ENCODE results near the gene PLXNA2. TPM values are rescaled to one million over a fixed set of nuclear protein-coding genes. Genes with fewer than 3 reads are reported as not detected.

PLXNA2 gene
- polyA plus RNA-seq, 2 of the 4 experiments (the other 2 are of a cell fraction): 0.36 to 0.87 TPM

- H3K4me3 ChIP-seq: no peak overlapping the region
- no peak for TF ChIP-seq RCOR1 (IDR thresholded peaks at IDR 0.05; ENCODE audit: low read depth, low read length)
- TF ChIP-seq CBX8 (IDR thresholded peaks at IDR 0.05): no peak
- no peak for TF ChIP-seq JUNB (IDR thresholded peaks at IDR 0.05)
- no peak for TF ChIP-seq SMC3 (IDR thresholded peaks at IDR 0.05)
- TF ChIP-seq RARB (CRISPR knock-in tag; IDR thresholded peaks at IDR 0.05): no peak
- no peak for TF ChIP-seq HEYL (CRISPR knock-in tag; IDR thresholded peaks at IDR 0.05)
- no peak for TF ChIP-seq MYC (IDR thresholded peaks at IDR 0.05; ENCODE audit: borderline replicate concordance, low read length)
- no peak overlapping the region for H3K4me2 ChIP-seq
- no peak for DNase-seq (ENCODE audit: low read depth in 1 of 2, low spot score in 1 of 2)
- ChIA-PET POLR2A (no interaction called here), CTCF (interaction anchor here (1.0 to 3.5 kb wide), 3 partner anchors 19 to 73 kb away, joined by 3 to 14 read pairs (median 11); no protein-coding TSS in a partner anchor)
- ATAC-seq: no peak
- H3K9me3 ChIP-seq: no peaks in the 10 kb centered on the region
- no peaks in the 10 kb centered on the region for H3K4me1 ChIP-seq
- no peak overlapping the region for H3K27ac ChIP-seq
- no peak for FAIRE-seq
- WGBS (ENCODE audit: missing lambda C conversion rate): 87% methylated on average over 6 of the region's 6 CpGs
These were observed 78.5 kb downstream of the PLXNA2 start for GRCh38 chr1:208165659-208166058.

- FAIRE-seq (no peak), ATAC-seq (no peak), DNase-seq (ENCODE audit: low read depth in 1 of 2, low spot score in 1 of 2) (no peak)
- no peak overlapping the region for H3K27ac ChIP-seq
- H3K4me3 ChIP-seq: no peak overlapping the region
- POLR2A ChIA-PET: no interaction called here
- CTCF ChIA-PET: interaction anchor here (1.0 to 3.5 kb wide), 3 partner anchors 33 to 79 kb away, joined by 5 to 14 read pairs (median 11); no protein-coding TSS in a partner anchor
- no peak for TF ChIP-seq RAD21 (conservative IDR thresholded peaks at IDR 0.05 in 1 of 2, IDR thresholded peaks at IDR 0.05 in 1 of 2)
- no peak for TF ChIP-seq CHD4 (IDR thresholded peaks at IDR 0.05; ENCODE audit: borderline replicate concordance)
- TF ChIP-seq JUNB (IDR thresholded peaks at IDR 0.05): no peak
- TF ChIP-seq HOXB13 (CRISPR knock-in tag; IDR thresholded peaks at IDR 0.05; ENCODE audit: low read depth): no peak
- no peak for TF ChIP-seq CTCF (IDR thresholded peaks at IDR 0.05)
- no peak for TF ChIP-seq EHMT2 (IDR thresholded peaks at IDR 0.05; ENCODE audit: low read depth)
- no peak for TF ChIP-seq POLR2A (IDR thresholded peaks at IDR 0.05; ENCODE audit: low read length)
- no peak for TF ChIP-seq RFX5 (IDR thresholded peaks at IDR 0.05)
- TF ChIP-seq ZNF302 (CRISPR knock-in tag; IDR thresholded peaks at IDR 0.05): no peak
- no peak for TF ChIP-seq HOXB5 (CRISPR knock-in tag; IDR thresholded peaks at IDR 0.05)
- no peak for TF ChIP-seq MAZ (IDR thresholded peaks at IDR 0.05; ENCODE audit: borderline replicate concordance, low read depth, low read length)
- TF ChIP-seq PHF8 (IDR thresholded peaks at IDR 0.05; ENCODE audit: borderline replicate concordance, low read depth): no peak
- TF ChIP-seq HES2 (IDR thresholded peaks at IDR 0.05): no peak
- TF ChIP-seq SREBF2 (IDR thresholded peaks at IDR 0.05): no peak
- TF ChIP-seq FOSB (CRISPR knock-in tag; IDR thresholded peaks at IDR 0.05): no peak
- TF ChIP-seq ESRRA (IDR thresholded peaks at IDR 0.05; ENCODE audit: borderline replicate concordance, low read length): no peak
- TF ChIP-seq KDM5A (IDR thresholded peaks at IDR 0.05): no peak
- no peak for TF ChIP-seq ZSCAN20 (CRISPR knock-in tag; IDR thresholded peaks at IDR 0.05)
- H3K4me1 ChIP-seq: no peaks in the 10 kb centered on the region
- no peaks in the 10 kb centered on the region for H3K9me3 ChIP-seq
- WGBS (ENCODE audit: missing lambda C conversion rate): 78% methylated on average over 12 of the region's 12 CpGs
- H3K4me2 ChIP-seq: no peak overlapping the region
These were observed 79.6 kb downstream of the PLXNA2 start for GRCh38 chr1:208164609-208165008.

- H3K4me3 ChIP-seq: no peak overlapping the region
- H3K4me2 ChIP-seq: no peak overlapping the region
- CTCF ChIA-PET: interaction anchor here (1.6 to 3.5 kb wide), 3 partner anchors 32 to 141 kb away, joined by 3 to 11 read pairs (median 5); no protein-coding TSS in a partner anchor
- no peak for DNase-seq (ENCODE audit: low read depth in 1 of 2, low spot score in 1 of 2)
- POLR2A ChIA-PET: interaction anchor here (0.5 kb wide), 1 partner anchor 16 kb away, joined by 3 read pairs; no protein-coding TSS in a partner anchor
- no peaks in the 10 kb centered on the region for H3K9me3 ChIP-seq
- no peak overlapping the region for H3K27ac ChIP-seq
- no peak for ATAC-seq
- WGBS (ENCODE audit: missing lambda C conversion rate): 63% methylated on average over 1 of the region's 1 CpG
- no peaks in the 10 kb centered on the region for H3K4me1 ChIP-seq
- FAIRE-seq: no peak
- TF ChIP-seq TP53 (CRISPR knock-in tag; IDR thresholded peaks at IDR 0.05): no peak
- TF ChIP-seq ELK1 (IDR thresholded peaks at IDR 0.05; ENCODE audit: low read depth, low read length): no peak
- no peak for TF ChIP-seq ESRRA (IDR thresholded peaks at IDR 0.05; ENCODE audit: borderline replicate concordance, low read length)
- TF ChIP-seq RFX5 (IDR thresholded peaks at IDR 0.05): no peak
- no peak for TF ChIP-seq ZFP36 (IDR thresholded peaks at IDR 0.05; ENCODE audit: borderline replicate concordance, partially characterized antibody)
- no peak for TF ChIP-seq PBX3 (IDR thresholded peaks at IDR 0.05)
- TF ChIP-seq RARB (CRISPR knock-in tag; IDR thresholded peaks at IDR 0.05): no peak
- no peak for TF ChIP-seq NR3C1 (IDR thresholded peaks at IDR 0.05)
- no peak for TF ChIP-seq HOXB13 (CRISPR knock-in tag; IDR thresholded peaks at IDR 0.05; ENCODE audit: low read depth)
- no peak for TF ChIP-seq HEYL (CRISPR knock-in tag; IDR thresholded peaks at IDR 0.05)
- no peak for TF ChIP-seq RAD21 (conservative IDR thresholded peaks at IDR 0.05 in 1 of 2, IDR thresholded peaks at IDR 0.05 in 1 of 2)
- no peak for TF ChIP-seq CHD4 (IDR thresholded peaks at IDR 0.05; ENCODE audit: borderline replicate concordance)
- TF ChIP-seq ATOH8 (CRISPR knock-in tag; IDR thresholded peaks at IDR 0.05; ENCODE audit: low read depth): no peak
- TF ChIP-seq JUN (IDR thresholded peaks at IDR 0.05): no peak
- no peak for TF ChIP-seq FOSB (CRISPR knock-in tag; IDR thresholded peaks at IDR 0.05)
- TF ChIP-seq MYC (IDR thresholded peaks at IDR 0.05; ENCODE audit: borderline replicate concordance, low read length): no peak
These were observed 80.6 kb downstream of the PLXNA2 start for GRCh38 chr1:208163539-208163938.
